Fibroblast of lung (primary cell): ENCODE measurements around the gene LRP8. TPM values are rescaled to one million over a fixed set of nuclear protein-coding genes. Genes with fewer than 3 reads are reported as not detected.

Experiments
- DNase-seq, 2 donors: peaks; one replicate each; pipeline versions ENCODE4 v3.0.0 to v3.0.0-alpha.2; 2010; ENCODE audit warnings: low read depth in 2 of 2
- H2AFZ ChIP-seq: 2 replicates; pipeline ENCODE4 v1.5.1; 2012; ENCODE audit warnings: low read length, control low read depth, inconsistent platforms
- H3K27ac ChIP-seq: 2 replicates; pipeline ENCODE4 v1.5.1; 2011; ENCODE audit warnings: low read length, control low read depth; ENCODE audit not compliant: insufficient read depth
- H3K27me3 ChIP-seq: 2 replicates; pipeline ENCODE4 v1.5.1; 2011; ENCODE audit warnings: mild to moderate bottlenecking, low read length; ENCODE audit not compliant: control insufficient read depth, insufficient read depth
- H3K36me3 ChIP-seq: 2 replicates; pipeline ENCODE4 v1.5.1; 2011; ENCODE audit warnings: low read length; ENCODE audit not compliant: control insufficient read depth, insufficient read depth
- H3K4me1 ChIP-seq: 2 replicates; pipeline ENCODE4 v1.5.1; 2011; ENCODE audit warnings: low read length; ENCODE audit not compliant: control insufficient read depth, insufficient read depth; ENCODE audit errors: extremely low read depth
- H3K4me2 ChIP-seq: 2 replicates; pipeline ENCODE4 v1.5.1; 2011; ENCODE audit warnings: low read length, control low read depth; ENCODE audit not compliant: insufficient read depth; ENCODE audit errors: extremely low read depth
- H3K4me3 ChIP-seq, 4 experiments: fragments of 200-600 bp in 1 of 4; sonication (generic) in 1 of 4; replicated peaks in 1 of 4; 2 replicates each; pipeline ENCODE4 v1.5.1; 2011 to 2016; ENCODE audit warnings: low read length in 4 of 4, low read depth in 3 of 4, mild to moderate bottlenecking in 3 of 4, control low read depth in 2 of 4, inconsistent platforms in 1 of 4, mixed read lengths in 1 of 4; ENCODE audit not compliant: insufficient read depth in 1 of 4; ENCODE audit errors: control extremely low read depth in 1 of 4
- H3K79me2 ChIP-seq: 2 replicates; pipeline ENCODE4 v1.5.1; 2012; ENCODE audit warnings: mild to moderate bottlenecking, low read length, inconsistent platforms; ENCODE audit not compliant: control insufficient read depth, insufficient read depth
- H3K9ac ChIP-seq: 2 replicates; pipeline ENCODE4 v1.5.1; 2011; ENCODE audit warnings: mild to moderate bottlenecking, low read length, control low read depth; ENCODE audit not compliant: insufficient read depth
- H3K9me3 ChIP-seq: 2 replicates; pipeline ENCODE4 v1.5.1; 2012; ENCODE audit warnings: low read depth, low read length; ENCODE audit not compliant: control insufficient read depth, insufficient read depth
- H4K20me1 ChIP-seq: 2 replicates; pipeline ENCODE4 v1.5.1; 2011; ENCODE audit warnings: low read length; ENCODE audit not compliant: control insufficient read depth, insufficient read depth; ENCODE audit errors: extremely low read depth
- CTCF ChIP-seq, 2 donors: IDR thresholded peaks in 1 of 2; conservative IDR thresholded peaks in 1 of 2; 1 replicate in 1 of 2; 2 replicates in 1 of 2; pipeline ENCODE4 v1.5.1; 2011 to 2012; ENCODE audit warnings: low read length in 2 of 2, control low read depth in 1 of 2, inconsistent platforms in 1 of 2, low read depth in 1 of 2, mild to moderate bottlenecking in 1 of 2
- EZH2 ChIP-seq: IDR thresholded peaks from 2 replicates; pipeline ENCODE4 v1.5.1; 2012; ENCODE audit warnings: low read length, control low read depth, mild to moderate bottlenecking; ENCODE audit errors: missing control alignments
- polyA plus RNA-seq, 2 donors: library from polyadenylated mRNA; depleted of rRNA in 1 of 2; stranded (reverse) in 1 of 2; unstranded in 1 of 2; fragments of >200 nt; gene quantifications; 2 replicates each; pipeline ENCODE4 v1.2.1, GENCODE V29; 2011 to 2012; ENCODE audit warnings: missing spikeins in 1 of 2
- total RNA-seq: library from RNA; depleted of rRNA; stranded (reverse); fragments of >200 nt; gene quantifications from 2 replicates; pipeline ENCODE4 v1.2.1, GENCODE V29; 2014

The LRP8 gene
- total and polyA plus RNA-seq, 2 donors (not counting 1 experiment from before 2014, with no cell fraction given) = 8.4 to 10.3 TPM

GRCh38 chr1:53334781-53335180, 6.9 kb upstream of the LRP8 start:
- H2AFZ ChIP-seq = no peak overlapping the region
- H3K27me3 ChIP-seq = no peaks in the 10 kb centered on the region
- H3K27ac ChIP-seq = no peak overlapping the region
- H3K9me3 ChIP-seq = no peaks in the 10 kb centered on the region
- H3K4me2 ChIP-seq = no peak overlapping the region
- H3K4me3 ChIP-seq = no peak overlapping the region
- no peak for DNase-seq
- H3K79me2 ChIP-seq = no peaks in the 10 kb centered on the region
- TF ChIP-seq EZH2 (no peak), CTCF (conservative IDR thresholded peaks at IDR 0.05 in 1 of 2, IDR thresholded peaks at IDR 0.05 in 1 of 2; ENCODE audit: low read depth in 1 of 2, low read length in 2 of 2) (no peak)
- H3K36me3 ChIP-seq = no peaks in the 10 kb centered on the region
- no peaks in the 10 kb centered on the region for H3K4me1 ChIP-seq
- no peak overlapping the region for H3K9ac ChIP-seq
- H4K20me1 ChIP-seq = no peaks in the 10 kb centered on the region

- Histone ChIP-seq H3K27me3 (no peaks in the 10 kb centered on the region), H3K79me2 (no peaks in the 10 kb centered on the region), H3K4me3 (no peak overlapping the region), H3K4me2 (no peak overlapping the region), H3K36me3 (no peaks in the 10 kb centered on the region), H4K20me1 (no peaks in the 10 kb centered on the region), H3K9ac (no peak overlapping the region), H3K9me3 (no peaks in the 10 kb centered on the region), H3K27ac (no peak overlapping the region), H2AFZ (no peak overlapping the region), H3K4me1 (no peaks in the 10 kb centered on the region)
- DNase-seq = no peak
- no peak for TF ChIP-seq EZH2
- TF ChIP-seq CTCF (conservative IDR thresholded peaks at IDR 0.05 in 1 of 2, IDR thresholded peaks at IDR 0.05 in 1 of 2; ENCODE audit: low read depth in 1 of 2, low read length in 2 of 2) = no peak
These were observed 6.4 kb upstream of the LRP8 start for GRCh38 chr1:53334312-53334711.

- Histone ChIP-seq H2AFZ (no peak overlapping the region), H3K27ac (no peak overlapping the region), H3K4me3 (no peak overlapping the region), H3K4me1 (no peaks in the 10 kb centered on the region), H3K36me3 (no peaks in the 10 kb centered on the region), H4K20me1 (no peaks in the 10 kb centered on the region), H3K9ac (no peak overlapping the region), H3K79me2 (no peaks in the 10 kb centered on the region), H3K9me3 (no peaks in the 10 kb centered on the region), H3K4me2 (no peak overlapping the region), H3K27me3 (no peaks in the 10 kb centered on the region)
- TF ChIP-seq CTCF (conservative IDR thresholded peaks at IDR 0.05 in 1 of 2, IDR thresholded peaks at IDR 0.05 in 1 of 2; ENCODE audit: low read depth in 1 of 2, low read length in 2 of 2) = no peak
- no peak for TF ChIP-seq EZH2
- DNase-seq = no peak
These were observed 5.0 kb upstream of the LRP8 start for GRCh38 chr1:53332833-53333232.
